ENCODE measurements around the gene ZNF230.

Gene ZNF230

GRCh38 chr19:44042147-44042546 lies 39.4 kb downstream of the ZNF230 start:
- DNase-seq: no peak

DNA sequence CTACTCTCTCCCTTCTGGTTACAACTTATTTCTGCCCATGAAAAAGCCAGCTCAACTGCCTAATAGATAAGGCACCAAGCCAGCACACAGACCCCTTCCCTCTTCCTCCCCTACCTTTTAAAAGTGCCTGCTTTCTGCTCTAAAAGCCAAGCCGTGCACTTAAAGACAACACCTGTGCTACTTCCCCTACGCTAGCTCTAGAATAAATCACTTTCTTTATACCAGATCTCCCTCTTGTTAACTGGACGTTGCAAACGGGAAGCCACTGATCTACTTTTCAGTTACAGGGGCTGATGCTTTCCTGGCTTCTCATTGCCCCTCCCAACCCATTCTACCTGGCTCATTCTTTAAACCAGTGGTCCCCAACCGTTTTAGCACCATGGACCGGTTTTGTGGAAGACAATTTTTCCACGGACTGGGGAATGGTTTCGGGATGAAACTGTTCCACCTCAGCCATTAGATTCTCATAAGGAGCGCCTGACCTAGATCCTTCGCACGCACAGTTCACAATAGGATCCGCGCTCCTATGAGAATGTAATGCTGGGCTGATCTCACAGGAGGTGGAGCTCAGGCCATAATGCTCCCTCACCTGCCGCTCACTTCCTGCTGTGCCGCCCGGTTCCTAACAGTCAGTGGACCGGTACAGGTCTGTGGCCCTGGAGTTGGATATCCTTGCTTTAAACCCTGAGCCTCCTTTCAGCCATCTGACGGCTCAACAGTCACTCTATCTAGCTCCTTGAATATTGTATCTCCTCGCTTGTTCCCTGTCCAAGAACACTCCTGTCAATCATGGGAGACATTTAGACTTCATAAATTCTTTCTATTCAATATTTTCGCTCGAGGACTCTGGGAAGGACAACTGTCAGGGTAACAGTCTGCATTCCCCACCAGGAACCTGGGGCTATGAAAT lies 48.2 kb downstream of the ZNF230 start:
- peak in 1 of 2 donors; percentile 4 for DNase-seq

DNA sequence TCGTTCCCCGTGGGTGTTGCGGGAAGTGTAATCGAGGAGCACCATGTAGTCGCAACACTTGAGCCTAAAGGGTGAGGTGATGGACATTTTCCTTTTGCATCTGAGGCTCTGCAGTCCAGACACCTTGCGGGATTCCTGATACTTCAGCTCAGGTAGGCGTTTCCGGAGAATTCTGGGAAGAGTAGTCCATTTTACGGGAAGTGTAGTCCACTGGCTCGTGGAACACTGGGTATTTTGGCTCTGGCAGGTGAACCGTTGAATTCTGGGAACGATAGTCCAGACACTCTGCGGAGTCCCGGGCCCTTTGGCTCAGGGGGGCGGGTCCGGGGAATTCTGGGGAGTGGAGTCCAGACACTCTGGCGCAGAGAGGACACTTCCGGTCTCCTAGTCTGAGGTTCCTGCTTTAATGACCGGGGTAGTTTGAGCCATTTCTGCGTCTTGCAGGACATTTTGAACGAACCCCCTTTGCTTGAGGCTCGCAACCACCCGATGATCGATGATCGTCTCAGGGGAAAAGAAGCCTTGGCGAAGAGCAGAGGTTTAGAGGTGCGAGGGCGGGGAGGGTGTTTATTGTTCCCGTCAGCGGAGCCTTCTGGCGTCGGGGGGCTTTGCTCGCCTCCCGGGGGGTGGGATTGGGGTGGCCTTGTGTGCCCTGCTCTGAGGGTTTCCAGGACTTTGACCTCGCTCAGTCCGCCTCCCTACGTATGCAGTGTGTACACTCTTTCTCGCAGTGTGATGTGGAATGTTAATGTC lies 49.1 kb downstream of the ZNF230 start, which contains the start of gene ZNF223:
Gene ZNF223, plus strand, starts transcription at position 387 of the 753 bp plus-strand sequence. CDS start 3,141 bp downstream, outside the sequence.
- peak; percentile 95 to 96 for DNase-seq

- no peak for DNase-seq
Measured at GRCh38 chr19:44055870-44056269, 53.1 kb downstream of the ZNF230 start.

- no peak for DNase-seq
Measured at GRCh38 chr19:44059229-44059628, 56.5 kb downstream of the ZNF230 start.

DNA sequence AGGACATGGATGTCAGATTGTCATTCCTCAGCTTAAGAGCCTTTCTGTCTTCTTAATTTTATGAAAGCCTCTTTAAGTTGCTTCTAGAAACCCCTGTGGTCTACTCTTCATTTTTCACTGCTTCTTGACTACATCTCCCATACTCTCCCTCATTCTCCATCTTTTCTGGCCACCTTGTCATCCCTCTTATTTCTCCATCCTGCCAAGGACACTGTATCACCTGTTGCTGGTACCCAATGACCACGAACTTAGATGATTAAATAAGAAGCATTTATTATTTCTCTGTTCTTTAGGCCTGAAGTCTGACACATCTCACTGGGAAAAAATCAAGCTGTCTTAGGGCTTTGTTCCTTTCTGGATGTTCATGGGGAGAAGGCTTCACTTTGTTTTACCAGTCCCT lies 58.3 kb downstream of the ZNF230 start:
- no peak for DNase-seq
